Activated naive CD8-positive, alpha-beta T cell treated with anti-CD3 and anti-CD28 coated beads, Interleukin-2, amount 50 U/mL, for 24 hours (primary cell): Measurements from ENCODE around the gene NEU3.
A peak's percentile ranks its signal among the peaks of the same experiment; 100 is the strongest.

Source experiments
- ATAC-seq: fragments of 150-1000 bp; cut with Tn5 transposase; one replicate; pipeline ENCODE4 v1.10.0; 2021
- DNase-seq: peaks from one replicate; pipeline ENCODE4 v3.0.0; 2021
- H3K27ac Mint-ChIP-seq: one replicate; pipeline ENCODE4 v1.8.0; 2021; ENCODE audit warnings: mild to moderate bottlenecking, mixed read lengths
- H3K27me3 Mint-ChIP-seq: one replicate; pipeline ENCODE4 v1.8.0; 2021; ENCODE audit warnings: mixed read lengths
- H3K36me3 Mint-ChIP-seq: one replicate; pipeline ENCODE4 v1.8.0; 2021; ENCODE audit warnings: low read depth, mixed read lengths
- H3K4me1 Mint-ChIP-seq: one replicate; pipeline ENCODE4 v1.8.0; 2021; ENCODE audit warnings: mixed read lengths
- H3K4me3 Mint-ChIP-seq: one replicate; pipeline ENCODE4 v1.8.0; 2021; ENCODE audit warnings: mild to moderate bottlenecking, moderate library complexity, mixed read lengths
- H3K9me3 Mint-ChIP-seq: one replicate; pipeline ENCODE4 v1.8.0; 2021; ENCODE audit warnings: mixed read lengths

The NEU3 gene, protein sequence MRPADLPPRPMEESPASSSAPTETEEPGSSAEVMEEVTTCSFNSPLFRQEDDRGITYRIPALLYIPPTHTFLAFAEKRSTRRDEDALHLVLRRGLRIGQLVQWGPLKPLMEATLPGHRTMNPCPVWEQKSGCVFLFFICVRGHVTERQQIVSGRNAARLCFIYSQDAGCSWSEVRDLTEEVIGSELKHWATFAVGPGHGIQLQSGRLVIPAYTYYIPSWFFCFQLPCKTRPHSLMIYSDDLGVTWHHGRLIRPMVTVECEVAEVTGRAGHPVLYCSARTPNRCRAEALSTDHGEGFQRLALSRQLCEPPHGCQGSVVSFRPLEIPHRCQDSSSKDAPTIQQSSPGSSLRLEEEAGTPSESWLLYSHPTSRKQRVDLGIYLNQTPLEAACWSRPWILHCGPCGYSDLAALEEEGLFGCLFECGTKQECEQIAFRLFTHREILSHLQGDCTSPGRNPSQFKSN

DNA sequence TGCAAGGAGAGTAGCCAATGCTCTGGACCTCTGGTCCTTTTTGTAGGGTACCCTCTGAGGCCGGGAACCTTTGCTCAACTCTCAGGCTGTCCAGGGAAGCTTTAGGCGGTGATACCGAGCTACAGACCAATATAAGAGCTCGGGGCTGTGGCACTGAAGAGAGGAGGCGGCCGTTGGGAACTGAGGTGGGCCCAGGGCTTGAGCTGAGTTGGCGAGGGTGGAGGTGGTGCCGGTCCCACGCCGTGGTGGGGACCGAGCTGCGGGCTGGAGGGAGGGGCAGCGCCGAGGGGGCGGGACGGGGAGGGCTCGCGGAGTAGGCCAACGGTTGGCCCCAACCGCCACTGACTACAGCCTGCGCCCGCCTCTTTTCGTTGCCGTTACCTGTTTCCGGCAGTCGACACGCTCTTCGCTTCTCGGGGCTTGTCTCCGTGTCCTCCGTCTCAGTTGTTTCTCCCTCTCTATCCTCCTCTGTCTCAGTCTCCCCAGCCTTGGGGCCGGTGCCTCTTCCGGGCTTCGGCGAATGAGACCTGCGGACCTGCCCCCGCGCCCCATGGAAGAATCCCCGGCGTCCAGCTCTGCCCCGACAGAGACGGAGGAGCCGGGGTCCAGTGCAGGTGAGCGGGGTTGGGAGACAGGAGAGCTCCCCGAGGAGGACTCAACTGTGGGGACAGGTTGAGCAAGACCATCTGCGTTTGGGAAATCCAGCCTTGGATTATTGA lies at the start of gene NEU3:
Gene NEU3, plus strand, starts transcription at position 393 of the 719 bp plus-strand sequence. Its CDS starts 128 bp downstream, at position 521.
- peaks cover 7% of the 10 kb centered on the region for H3K36me3 Mint-ChIP-seq
- DNase-seq (peak; percentile 84), ATAC-seq (peak; percentile 97)
- peak within 1 kb of the TSS; percentile 92 for H3K4me3 Mint-ChIP-seq
- peaks cover 27% of the 10 kb centered on the region for H3K4me1 Mint-ChIP-seq
- H3K9me3 Mint-ChIP-seq = no peaks in the 10 kb centered on the region
- peak within 1 kb of the TSS; percentile 53 for H3K27ac Mint-ChIP-seq
- no peaks in the 10 kb centered on the region for H3K27me3 Mint-ChIP-seq

DNA sequence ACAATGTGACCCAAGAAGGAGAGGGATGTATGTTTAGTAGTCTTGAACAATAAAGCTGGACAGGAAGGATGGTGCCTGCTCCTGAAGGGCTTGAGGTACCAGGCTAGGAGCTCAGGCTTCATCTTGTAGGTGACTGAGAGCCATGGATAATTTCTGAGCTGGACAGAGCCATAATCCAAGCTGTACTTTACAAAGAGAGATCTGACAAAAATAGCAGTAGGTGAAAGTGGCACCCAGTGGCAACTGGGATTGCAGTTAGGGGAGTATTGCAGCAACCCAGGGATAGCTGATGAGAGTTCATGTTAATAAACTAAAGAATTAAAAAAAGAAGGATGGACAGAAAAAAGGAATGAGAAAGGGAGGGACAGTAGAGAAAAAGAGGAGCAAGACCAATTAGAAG lies 47.2 kb upstream of the NEU3 start:
- Mint-ChIP-seq H3K27ac (peak overlapping the region; percentile 5), H3K36me3 (peaks cover 17% of the 10 kb centered on the region), H3K9me3 (no peaks in the 10 kb centered on the region), H3K27me3 (no peaks in the 10 kb centered on the region), H3K4me3 (no peak overlapping the region), H3K4me1 (peaks cover 33% of the 10 kb centered on the region)
- ATAC-seq = no peak
- DNase-seq = no peak

DNA sequence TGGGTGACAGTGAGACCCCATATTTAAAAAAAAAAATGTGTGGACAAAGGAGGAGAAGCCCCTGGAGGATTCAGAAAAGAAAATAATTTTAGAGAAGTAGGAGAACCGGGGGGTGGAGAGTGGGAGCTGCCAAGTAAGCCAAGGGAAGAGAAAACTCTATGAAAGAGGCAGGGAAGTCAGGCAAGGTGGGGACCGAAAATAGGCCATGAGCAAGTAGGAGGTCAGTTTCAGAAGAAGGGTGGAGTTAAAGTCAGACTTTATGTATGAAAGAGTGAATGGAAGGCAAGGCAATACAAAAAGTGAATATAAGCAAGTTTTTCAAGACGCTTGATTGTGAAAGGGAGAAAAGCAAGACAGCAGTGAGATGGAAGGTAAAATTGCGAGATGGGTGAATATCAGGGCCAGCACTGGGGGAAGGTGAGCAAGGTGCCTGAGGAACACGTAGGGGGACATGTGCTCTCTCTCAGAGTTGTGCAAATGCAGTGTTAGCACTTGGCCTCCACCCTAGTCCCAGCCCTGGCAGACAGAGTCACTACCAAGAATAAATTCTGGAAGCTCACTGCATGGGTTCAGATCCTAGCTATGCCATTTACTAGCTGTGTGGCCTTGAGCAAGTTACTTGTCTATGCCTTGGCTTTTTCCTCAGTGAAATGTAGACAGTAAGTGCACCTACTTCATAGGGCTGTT lies 46.5 kb upstream of the NEU3 start:
- DNase-seq (no peak), ATAC-seq (no peak)
- H3K4me3 Mint-ChIP-seq = no peak overlapping the region
- peaks cover 33% of the 10 kb centered on the region for H3K4me1 Mint-ChIP-seq
- peaks cover 17% of the 10 kb centered on the region for H3K36me3 Mint-ChIP-seq
- H3K27ac Mint-ChIP-seq = peak overlapping the region; percentile 79
- H3K27me3 Mint-ChIP-seq = no peaks in the 10 kb centered on the region
- no peaks in the 10 kb centered on the region for H3K9me3 Mint-ChIP-seq

DNA sequence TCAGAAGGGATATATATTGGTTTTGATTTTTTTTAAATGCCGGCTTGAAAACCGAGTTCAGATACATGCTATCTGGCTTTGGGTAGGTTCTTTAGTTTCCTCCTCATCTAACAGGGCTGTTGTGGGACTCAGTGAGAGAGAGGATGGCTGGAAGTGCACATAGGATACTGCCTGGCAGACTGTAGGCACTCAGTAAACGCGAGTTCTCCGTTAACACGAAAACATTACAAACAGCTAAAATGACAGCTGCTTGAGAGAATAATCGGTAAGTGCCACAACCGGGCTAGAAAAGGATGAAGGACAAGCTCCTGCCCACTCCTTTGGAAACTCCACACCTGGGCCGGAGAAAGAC lies 40.2 kb upstream of the NEU3 start:
- peaks cover 22% of the 10 kb centered on the region for H3K36me3 Mint-ChIP-seq
- peak overlapping the region; percentile 96 for H3K27ac Mint-ChIP-seq
- peak; percentile 11 for ATAC-seq
- peak overlapping the region; percentile 99 for H3K4me3 Mint-ChIP-seq
- no peak for DNase-seq
- H3K9me3 Mint-ChIP-seq = no peaks in the 10 kb centered on the region
- no peaks in the 10 kb centered on the region for H3K27me3 Mint-ChIP-seq
- peaks cover 58% of the 10 kb centered on the region for H3K4me1 Mint-ChIP-seq

DNA sequence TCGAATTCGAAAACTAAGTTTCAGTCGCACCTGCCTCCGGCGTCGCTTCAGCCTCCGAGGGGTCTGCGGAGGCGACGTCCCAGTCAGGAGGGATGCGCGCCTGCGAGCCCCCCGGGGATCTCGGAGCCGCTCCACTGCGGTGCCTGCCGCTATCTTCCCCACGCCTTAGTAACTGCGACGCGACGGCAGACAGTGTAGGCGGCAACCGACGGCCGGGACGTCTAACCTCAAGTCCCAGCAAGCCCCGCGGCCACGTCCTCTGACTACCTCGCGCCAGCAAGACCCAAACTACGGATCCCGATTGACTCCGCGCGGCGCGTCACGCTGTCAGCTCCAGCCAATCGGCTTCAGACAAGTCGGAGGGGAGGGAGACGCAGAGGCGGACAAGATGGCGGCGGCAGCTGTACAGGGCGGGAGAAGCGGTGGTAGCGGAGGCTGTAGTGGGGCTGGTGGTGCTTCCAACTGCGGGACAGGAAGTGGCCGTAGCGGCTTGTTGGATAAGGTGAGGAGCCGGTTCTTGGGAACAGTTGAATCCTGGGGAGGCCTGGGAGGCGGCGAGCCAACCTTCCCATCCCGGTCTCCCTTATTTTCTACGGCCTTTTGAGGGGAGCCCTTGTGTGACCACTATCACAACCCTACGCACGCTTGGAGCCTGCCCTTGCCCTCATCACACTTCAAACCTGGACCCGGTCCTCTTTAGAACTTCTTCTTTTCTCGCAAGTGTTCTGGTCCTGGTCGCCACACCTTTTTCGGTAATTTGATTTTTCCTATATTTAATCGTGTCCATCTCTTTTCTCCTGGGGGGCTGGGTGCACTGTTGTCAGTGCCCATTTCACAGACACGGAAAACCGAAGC lies 39.6 kb upstream of the NEU3 start, which contains the start of the genes SPCS2 and XRRA1:
Gene SPCS2, plus strand, starts transcription at position 369 of the 855 bp plus-strand sequence. Its CDS starts 20 bp downstream, at position 389.
Gene XRRA1, minus strand, starts transcription at position 194 of the 855 bp plus-strand sequence. CDS start 8,213 bp downstream, outside the sequence.
- ATAC-seq = peak; percentile 98
- peak within 1 kb of the TSS; percentile 99 for H3K4me3 Mint-ChIP-seq
- peak within 1 kb of the TSS; percentile 96 for H3K27ac Mint-ChIP-seq
- DNase-seq = peak; percentile 96
- H3K36me3 Mint-ChIP-seq = peaks cover 24% of the 10 kb centered on the region
- no peaks in the 10 kb centered on the region for H3K27me3 Mint-ChIP-seq
- H3K9me3 Mint-ChIP-seq = no peaks in the 10 kb centered on the region
- peaks cover 57% of the 10 kb centered on the region for H3K4me1 Mint-ChIP-seq

DNA sequence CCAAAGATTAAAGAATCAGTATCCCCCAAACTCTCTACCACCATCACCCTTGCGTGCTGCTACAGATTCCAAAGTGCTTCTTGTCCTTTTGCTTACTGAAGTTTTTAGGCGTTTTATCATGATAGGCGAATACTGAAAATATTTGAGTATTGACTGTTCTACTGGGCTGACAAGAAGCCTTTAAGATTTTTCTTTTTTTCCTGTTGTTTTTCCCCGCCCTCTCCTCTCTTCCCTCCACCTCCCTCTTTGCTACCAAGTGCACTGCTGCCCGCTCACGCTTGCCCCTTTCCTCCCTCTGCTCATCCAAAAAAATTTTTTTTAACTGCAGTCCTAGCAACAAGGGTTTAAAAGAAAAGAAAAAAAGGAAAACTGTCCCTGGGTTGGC lies 39.0 kb upstream of the NEU3 start:
- Mint-ChIP-seq H3K27me3 (no peaks in the 10 kb centered on the region), H3K4me1 (peaks cover 57% of the 10 kb centered on the region), H3K36me3 (peaks cover 27% of the 10 kb centered on the region), H3K27ac (peak overlapping the region; percentile 96), H3K4me3 (peak overlapping the region; percentile 99), H3K9me3 (no peaks in the 10 kb centered on the region)
- no peak for DNase-seq
- ATAC-seq = no peak

DNA sequence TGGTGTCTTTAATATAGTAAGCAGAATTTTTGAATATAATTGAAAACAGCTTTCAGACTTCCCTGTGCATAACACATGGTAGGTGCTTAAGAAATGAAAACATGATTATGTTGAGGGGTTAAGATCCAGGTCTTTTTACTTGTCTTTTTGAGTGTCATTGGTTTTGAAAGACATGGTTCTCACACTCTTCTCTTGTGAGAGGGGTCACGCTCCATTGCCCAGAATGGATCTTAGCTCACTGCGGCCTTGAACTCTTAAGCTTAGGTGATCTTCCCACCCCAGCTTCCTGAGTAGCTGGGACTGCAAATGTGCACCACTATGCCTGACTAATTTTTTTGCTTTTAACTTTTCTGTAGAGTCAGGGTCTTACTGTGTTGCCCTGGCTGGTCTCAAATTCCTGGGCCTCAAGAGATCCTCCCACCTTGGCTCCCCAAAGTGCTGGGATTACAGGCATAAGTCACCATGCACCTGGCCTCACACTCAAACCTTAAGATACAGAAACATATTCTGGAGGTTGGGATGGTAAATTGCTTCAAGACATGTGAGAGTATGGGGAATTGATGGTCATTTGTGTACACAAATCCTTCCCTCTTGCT lies 38.3 kb upstream of the NEU3 start:
- ATAC-seq = no peak
- Mint-ChIP-seq H3K4me1 (peaks cover 59% of the 10 kb centered on the region), H3K4me3 (peak overlapping the region; percentile 99), H3K27ac (peak overlapping the region; percentile 96), H3K27me3 (no peaks in the 10 kb centered on the region), H3K36me3 (peaks cover 29% of the 10 kb centered on the region), H3K9me3 (no peaks in the 10 kb centered on the region)
- DNase-seq = no peak

DNA sequence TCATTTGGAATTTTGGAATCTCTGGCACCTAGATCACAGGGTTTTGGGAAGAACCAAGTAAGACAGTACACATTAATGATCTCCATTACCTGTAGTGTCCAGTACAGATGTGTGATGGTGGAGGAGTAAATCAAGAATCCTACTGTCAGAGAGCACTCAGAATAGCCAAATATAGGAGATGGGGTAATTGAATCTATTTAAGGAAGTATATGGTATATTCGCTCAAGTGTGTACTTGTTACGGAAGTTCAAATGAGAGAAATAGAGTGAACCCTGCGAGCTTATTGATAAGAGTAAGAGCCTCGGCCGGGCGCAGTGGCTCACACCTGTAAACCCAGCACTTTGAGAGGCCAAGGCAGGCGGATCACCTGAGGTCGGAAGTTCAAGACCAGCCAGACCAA lies 37.5 kb upstream of the NEU3 start:
- Mint-ChIP-seq H3K36me3 (peaks cover 29% of the 10 kb centered on the region), H3K4me1 (peaks cover 62% of the 10 kb centered on the region), H3K4me3 (peak overlapping the region; percentile 99), H3K9me3 (no peaks in the 10 kb centered on the region), H3K27ac (no peak overlapping the region), H3K27me3 (no peaks in the 10 kb centered on the region)
- DNase-seq = no peak
- no peak for ATAC-seq

DNA sequence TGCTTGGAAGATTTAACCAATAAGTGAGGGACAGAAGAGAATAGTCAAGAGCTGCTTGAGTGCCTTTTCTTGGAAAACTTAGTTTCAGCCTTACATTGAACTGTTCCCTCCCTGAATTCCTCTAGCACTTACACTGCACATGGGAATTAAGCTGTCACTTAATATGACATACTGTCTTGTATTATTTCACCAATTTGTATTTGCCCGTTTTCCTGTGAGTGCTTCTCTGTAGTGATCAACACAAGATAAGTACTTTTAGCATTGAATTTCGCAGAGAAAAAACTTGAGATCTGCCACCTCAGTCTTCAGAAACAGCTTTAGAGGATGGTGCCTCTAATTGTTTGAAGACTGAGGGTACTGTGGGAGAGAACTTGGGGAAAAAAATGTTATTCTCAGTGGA lies 36.0 kb upstream of the NEU3 start:
- Mint-ChIP-seq H3K36me3 (peaks cover 32% of the 10 kb centered on the region), H3K4me1 (peaks cover 70% of the 10 kb centered on the region), H3K9me3 (no peaks in the 10 kb centered on the region), H3K4me3 (no peak overlapping the region), H3K27me3 (no peaks in the 10 kb centered on the region), H3K27ac (no peak overlapping the region)
- no peak for DNase-seq
- ATAC-seq = no peak

DNA sequence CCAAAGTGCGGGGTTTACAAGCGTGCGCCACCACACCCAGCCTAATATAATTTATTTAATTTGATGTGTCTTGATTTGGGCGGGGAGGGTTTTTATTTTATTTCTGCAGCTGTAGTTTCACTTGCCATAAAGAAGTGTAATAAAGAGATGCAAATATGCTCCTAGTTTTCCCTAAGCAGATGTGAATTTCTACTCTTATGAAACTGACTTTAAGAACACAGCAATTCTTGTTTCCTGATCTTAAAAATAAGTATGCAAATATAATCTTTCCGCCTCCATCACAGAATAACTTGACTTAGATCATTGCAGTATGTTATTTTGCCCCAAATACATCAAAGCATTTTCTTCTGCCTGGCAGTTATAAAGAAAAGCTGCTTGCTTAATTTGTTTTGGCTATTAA lies 35.3 kb upstream of the NEU3 start:
- Mint-ChIP-seq H3K4me3 (no peak overlapping the region), H3K36me3 (peaks cover 32% of the 10 kb centered on the region), H3K9me3 (no peaks in the 10 kb centered on the region), H3K27me3 (no peaks in the 10 kb centered on the region), H3K4me1 (peaks cover 69% of the 10 kb centered on the region), H3K27ac (peak overlapping the region; percentile 36)
- ATAC-seq = no peak
- DNase-seq = no peak

DNA sequence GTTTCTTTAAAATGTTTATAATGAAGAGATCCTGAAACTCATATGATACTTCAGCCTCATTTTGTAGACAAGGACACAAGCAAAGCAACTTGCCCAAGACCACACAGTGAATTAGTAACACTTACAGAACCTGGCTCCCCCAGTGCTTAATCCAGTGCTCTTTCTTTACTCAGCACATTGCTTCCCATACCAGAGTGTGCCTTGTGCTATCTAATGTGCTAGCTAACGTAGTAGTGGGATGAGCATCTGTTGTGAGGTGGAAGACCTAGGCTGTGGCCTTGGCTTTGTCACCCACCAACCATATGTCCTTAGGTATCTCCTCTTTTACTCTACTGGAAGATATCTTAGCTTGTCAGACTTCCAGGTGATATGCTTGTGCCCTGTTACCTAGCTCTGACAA lies 34.5 kb upstream of the NEU3 start:
- Mint-ChIP-seq H3K4me3 (no peak overlapping the region), H3K27ac (no peak overlapping the region), H3K27me3 (no peaks in the 10 kb centered on the region), H3K9me3 (no peaks in the 10 kb centered on the region), H3K4me1 (peaks cover 73% of the 10 kb centered on the region), H3K36me3 (peaks cover 33% of the 10 kb centered on the region)
- ATAC-seq = peak; percentile 10
- no peak for DNase-seq

DNA sequence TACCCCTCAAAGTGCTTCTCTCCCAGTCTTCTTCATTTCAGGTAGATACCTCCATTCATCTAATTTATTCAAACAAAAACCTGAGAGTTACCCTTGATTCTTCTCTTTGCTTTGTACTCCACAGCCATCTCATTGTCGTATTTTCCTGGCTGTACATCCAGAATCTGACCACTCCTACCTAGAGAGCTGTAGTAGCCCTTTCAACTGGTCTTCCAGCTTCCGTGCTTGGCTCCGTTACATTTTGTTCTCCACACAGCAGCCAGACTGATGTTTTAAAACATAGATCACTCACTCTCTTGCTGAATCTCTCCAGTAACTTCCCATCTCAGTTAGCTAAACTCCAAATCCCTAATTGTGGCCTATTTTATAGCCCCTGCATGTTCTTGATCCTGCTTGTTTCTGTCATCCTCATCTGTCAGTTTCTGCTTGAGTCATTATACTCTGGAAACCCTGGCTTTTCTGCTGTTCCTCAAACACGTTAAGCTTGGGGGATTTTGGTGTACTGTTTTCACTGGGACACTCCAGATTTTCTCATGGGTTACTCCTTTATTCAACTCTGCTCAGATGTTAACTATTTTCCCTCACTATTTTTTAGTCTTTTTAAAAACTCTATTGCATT lies 32.2 kb upstream of the NEU3 start:
- DNase-seq (no peak), ATAC-seq (no peak)
- H3K9me3 Mint-ChIP-seq = no peaks in the 10 kb centered on the region
- peaks cover 30% of the 10 kb centered on the region for H3K36me3 Mint-ChIP-seq
- peaks cover 65% of the 10 kb centered on the region for H3K4me1 Mint-ChIP-seq
- H3K27ac Mint-ChIP-seq = no peak overlapping the region
- H3K27me3 Mint-ChIP-seq = no peaks in the 10 kb centered on the region
- H3K4me3 Mint-ChIP-seq = no peak overlapping the region

DNA sequence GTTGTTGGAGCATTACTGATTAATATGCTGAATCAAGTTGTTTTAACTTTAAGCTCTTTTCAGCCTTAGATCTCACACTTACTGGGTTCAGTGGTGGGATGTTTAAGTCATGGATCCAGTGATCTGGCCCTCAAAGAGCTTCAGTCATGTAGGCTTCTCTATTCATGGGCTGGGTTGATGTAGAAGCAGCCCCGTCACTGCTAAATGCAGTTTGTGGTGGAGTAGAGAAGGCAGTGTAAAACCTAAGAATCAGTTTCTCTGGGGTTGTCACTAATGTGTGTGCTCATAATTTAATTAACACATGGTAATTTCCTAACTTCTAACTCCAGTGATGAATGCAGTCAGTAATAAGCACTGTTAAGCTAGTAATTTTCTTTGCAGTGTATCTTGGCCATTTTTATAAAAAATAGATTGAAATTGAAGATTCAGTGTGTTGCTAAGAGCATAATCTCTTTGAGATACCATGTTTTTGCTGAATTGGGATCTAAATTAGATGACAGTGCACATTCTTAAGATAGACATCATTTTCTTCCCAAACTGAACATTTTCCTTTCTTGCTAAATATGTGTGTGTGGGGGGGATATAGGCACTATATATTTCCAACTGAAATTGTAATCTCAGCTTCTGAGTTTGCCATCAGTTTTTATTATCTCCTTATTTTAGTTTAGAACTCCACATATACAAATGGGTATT lies 30.6 kb upstream of the NEU3 start:
- Mint-ChIP-seq H3K9me3 (no peaks in the 10 kb centered on the region), H3K4me3 (no peak overlapping the region), H3K4me1 (peaks cover 67% of the 10 kb centered on the region), H3K36me3 (peaks cover 28% of the 10 kb centered on the region), H3K27me3 (no peaks in the 10 kb centered on the region), H3K27ac (no peak overlapping the region)
- DNase-seq = no peak
- ATAC-seq = no peak
